GM12878 (cell line): ENCODE results near the gene XPO1.

ENCODE experiments used
- CHD2 ChIP-seq: IDR thresholded peaks from 2 replicates; pipeline ENCODE4 v1.6.1; 2011; ENCODE audit warnings: low read depth, low read length, improper control_type of control experiment, borderline replicate concordance
- DPF2 ChIP-seq: fragments of 450-650 bp; IDR thresholded peaks from 2 replicates; pipeline ENCODE4 v1.6.1; 2017; ENCODE audit warnings: mild to moderate bottlenecking
- EGR1 ChIP-seq, 2 experiments: IDR thresholded peaks; 1 replicate in 1 of 2; 2 replicates in 1 of 2; pipeline ENCODE4 v1.6.1; 2011 to 2012; ENCODE audit warnings: low read depth in 2 of 2, low read length in 2 of 2, borderline replicate concordance in 1 of 2, mild to moderate bottlenecking in 1 of 2, moderate library complexity in 1 of 2
- POLR2AphosphoS5 ChIP-seq: IDR thresholded peaks from 2 replicates; pipeline ENCODE4 v1.6.1; 2011; ENCODE audit warnings: mild to moderate bottlenecking, low read length, inconsistent platforms
- RAD21 ChIP-seq: IDR thresholded peaks from 2 replicates; pipeline ENCODE4 v1.6.1; 2011; ENCODE audit warnings: mild to moderate bottlenecking, low read depth, low read length, moderate library complexity; ENCODE audit not compliant: insufficient read depth
- TCF7 ChIP-seq: IDR thresholded peaks from 2 replicates; pipeline ENCODE4 v1.6.1; 2014; ENCODE audit warnings: antibody characterized with exemption, borderline replicate concordance
- ZNF384 ChIP-seq: IDR thresholded peaks from 2 replicates; pipeline ENCODE4 v1.6.1; 2012; ENCODE audit warnings: low read depth, mild to moderate bottlenecking, low read length, improper control_type of control experiment, borderline replicate concordance
- TF ChIP-seq, protein P1 (sequence below): IDR thresholded peaks from 2 replicates; pipeline ENCODE4 v1.6.1; 2012; ENCODE audit warnings: low read depth, low read length, improper control_type of control experiment
- TF ChIP-seq, protein P2 (sequence below), 3 experiments: IDR thresholded peaks in 2 of 3; conservative IDR thresholded peaks in 1 of 3; 2 replicates each; pipeline ENCODE4 v1.5.1; 2011; ENCODE audit warnings: low read depth in 3 of 3, low read length in 3 of 3, mild to moderate bottlenecking in 3 of 3, control low read depth in 2 of 3, moderate library complexity in 2 of 3, inconsistent platforms in 1 of 3, mixed read lengths in 1 of 3; ENCODE audit not compliant: control insufficient read depth in 2 of 3, insufficient read depth in 1 of 3; ENCODE audit errors: extremely low read depth in 1 of 3

DNA sequence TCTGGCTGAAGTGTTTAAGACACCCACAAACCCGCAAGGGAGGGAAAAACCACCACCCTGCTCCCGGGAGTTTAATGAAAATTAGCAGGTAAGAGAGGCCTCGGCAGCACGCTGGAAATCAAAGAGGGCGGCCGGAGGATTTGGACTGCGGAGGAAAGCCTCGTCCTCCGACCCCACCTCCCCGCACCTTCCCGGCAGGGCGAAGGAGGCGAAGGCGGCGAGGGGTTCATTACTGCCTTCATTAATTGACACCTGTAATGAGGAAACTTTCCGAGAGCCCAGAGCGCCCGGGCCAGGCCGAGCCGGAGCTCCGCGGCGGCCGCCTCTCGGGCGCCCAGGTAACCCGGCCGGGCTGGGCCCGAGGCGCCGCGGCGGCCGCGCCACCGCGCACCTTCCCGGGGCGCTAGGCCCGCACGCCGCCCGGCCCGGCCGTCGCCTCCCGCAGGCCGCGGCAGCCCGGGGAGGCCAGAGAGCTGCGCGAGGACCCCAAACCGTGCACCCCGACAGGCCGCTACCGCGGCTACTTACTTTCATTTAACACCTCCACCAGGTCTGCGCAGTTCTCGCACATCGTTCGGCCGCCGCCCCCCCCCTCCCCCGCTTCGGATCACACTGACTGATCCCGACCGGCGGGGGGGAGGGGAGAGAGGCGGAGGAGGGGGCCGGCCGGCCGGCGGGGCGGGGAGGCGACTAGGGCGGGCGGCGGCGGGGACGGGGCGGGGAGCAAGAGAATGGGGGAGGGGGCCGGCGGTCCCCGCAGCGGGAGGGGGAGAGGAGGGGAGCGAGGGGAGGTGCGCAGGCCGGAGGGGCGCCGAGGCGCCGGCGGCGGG is 67.8 kb downstream of the XPO1 start:
- TF ChIP-seq DPF2 (no peak), POLR2AphosphoS5 (no peak; the same call in none of the 2 replicates), CHD2 (peak; percentile 61; the same call in 1 of the 2 replicates), ZNF384 (no peak), RAD21 (no peak), EGR1 (IDR thresholded peaks at IDR 0.05; ENCODE audit: borderline replicate concordance in 1 of 2, low read depth in 2 of 2, low read length in 2 of 2) (peak in 1 of 2 experiments; percentile 65; a peak in 1 of 3 replicates), TCF7 (no peak)
- TF ChIP-seq, protein P1, sequence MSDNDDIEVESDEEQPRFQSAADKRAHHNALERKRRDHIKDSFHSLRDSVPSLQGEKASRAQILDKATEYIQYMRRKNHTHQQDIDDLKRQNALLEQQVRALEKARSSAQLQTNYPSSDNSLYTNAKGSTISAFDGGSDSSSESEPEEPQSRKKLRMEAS: no peak
- TF ChIP-seq, protein P2, sequence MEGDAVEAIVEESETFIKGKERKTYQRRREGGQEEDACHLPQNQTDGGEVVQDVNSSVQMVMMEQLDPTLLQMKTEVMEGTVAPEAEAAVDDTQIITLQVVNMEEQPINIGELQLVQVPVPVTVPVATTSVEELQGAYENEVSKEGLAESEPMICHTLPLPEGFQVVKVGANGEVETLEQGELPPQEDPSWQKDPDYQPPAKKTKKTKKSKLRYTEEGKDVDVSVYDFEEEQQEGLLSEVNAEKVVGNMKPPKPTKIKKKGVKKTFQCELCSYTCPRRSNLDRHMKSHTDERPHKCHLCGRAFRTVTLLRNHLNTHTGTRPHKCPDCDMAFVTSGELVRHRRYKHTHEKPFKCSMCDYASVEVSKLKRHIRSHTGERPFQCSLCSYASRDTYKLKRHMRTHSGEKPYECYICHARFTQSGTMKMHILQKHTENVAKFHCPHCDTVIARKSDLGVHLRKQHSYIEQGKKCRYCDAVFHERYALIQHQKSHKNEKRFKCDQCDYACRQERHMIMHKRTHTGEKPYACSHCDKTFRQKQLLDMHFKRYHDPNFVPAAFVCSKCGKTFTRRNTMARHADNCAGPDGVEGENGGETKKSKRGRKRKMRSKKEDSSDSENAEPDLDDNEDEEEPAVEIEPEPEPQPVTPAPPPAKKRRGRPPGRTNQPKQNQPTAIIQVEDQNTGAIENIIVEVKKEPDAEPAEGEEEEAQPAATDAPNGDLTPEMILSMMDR (IDR thresholded peaks at IDR 0.05 in 2 of 3, conservative IDR thresholded peaks at IDR 0.05 in 1 of 3; ENCODE audit: control insufficient read depth in 2 of 3, extremely low read depth in 1 of 3, insufficient read depth in 1 of 3, low read depth in 3 of 3, low read length in 3 of 3): no peak
